H1 (cell line): ENCODE results near the gene PORCN. TPM values are rescaled to one million over a fixed set of nuclear protein-coding genes. Genes with fewer than 3 reads are reported as not detected.

Experiments used
- CTCF ChIA-PET: fragments of 300-600 bp; sonication (Branson Sonifier 250); formaldehyde crosslinking; loops from one replicate; lab custom pipeline; 2021; ENCODE audit not compliant: partially characterized antibody; lab: Charles Lee
- POLR2A ChIA-PET: fragments of 300-600 bp; sonication (Branson Sonifier 250); formaldehyde crosslinking; loops from one replicate; lab custom pipeline; 2021; ENCODE audit warnings: inconsistent platforms; ENCODE audit not compliant: partially characterized antibody; lab: Charles Lee
- DNase-seq, 2 experiments: peaks; one replicate each; pipeline versions ENCODE4 v3.0.0 to v3.0.0-alpha.2; 2010 to 2022; ENCODE audit warnings: low spot score in 2 of 2, low read depth in 1 of 2, mixed read lengths in 1 of 2
- FAIRE-seq: peaks from 2 replicates; lab custom pipeline; 2011; peaks lifted over from hg19 to GRCh38; lab: Jason Lieb, UNC
- H2AFZ ChIP-seq: 2 replicates; pipeline ENCODE4 v1.8.1; 2012; ENCODE audit warnings: low read length, inconsistent platforms
- H2AK5ac ChIP-seq: 2 replicates; pipeline ENCODE4 v1.6.1; 2013; ENCODE audit warnings: low read depth, low read length
- H2BK120ac ChIP-seq: replicated peaks from 2 replicates; pipeline ENCODE3; 2013; ENCODE audit warnings: low read depth, low read length, inconsistent platforms
- H2BK12ac ChIP-seq: 2 replicates; pipeline ENCODE4 v1.6.1; 2013; ENCODE audit warnings: low read depth, low read length
- H2BK15ac ChIP-seq: 2 replicates; pipeline ENCODE4 v1.6.1; 2013; ENCODE audit warnings: low read length
- H2BK20ac ChIP-seq: 2 replicates; pipeline ENCODE4 v1.6.1; 2013; ENCODE audit warnings: low read length
- H2BK5ac ChIP-seq: 2 replicates; pipeline ENCODE4 v1.6.1; 2013; ENCODE audit warnings: low read depth, low read length
- H3K14ac ChIP-seq: 2 replicates; pipeline ENCODE4 v1.6.1; 2013; ENCODE audit warnings: inconsistent platforms; ENCODE audit not compliant: insufficient read length
- H3K18ac ChIP-seq: 2 replicates; pipeline ENCODE4 v1.6.1; 2013; ENCODE audit warnings: low read length; ENCODE audit errors: extremely low read depth
- H3K23ac ChIP-seq: 2 replicates; pipeline ENCODE4 v1.6.1; 2013; ENCODE audit warnings: inconsistent platforms; ENCODE audit not compliant: insufficient read length
- H3K23me2 ChIP-seq: 2 replicates; pipeline ENCODE4 v1.6.1; 2013; ENCODE audit warnings: low read depth, low read length
- H3K27ac ChIP-seq: 2 replicates; pipeline ENCODE4 v1.6.1; 2011; ENCODE audit warnings: low read depth, low read length, inconsistent platforms
- H3K27me3 ChIP-seq, 4 experiments: replicated peaks in 1 of 4; 1 replicate in 1 of 4; 2 replicates in 3 of 4; pipeline versions ENCODE4 v1.6.1 to v1.8.1; 2011 to 2013; ENCODE audit warnings: low read length in 3 of 4, mild to moderate bottlenecking in 3 of 4, inconsistent platforms in 2 of 4, mixed read lengths in 2 of 4, moderate library complexity in 1 of 4; ENCODE audit not compliant: control insufficient read depth in 3 of 4, insufficient read depth in 3 of 4; ENCODE audit errors: extremely low read depth in 1 of 4
- H3K36me3 ChIP-seq, 4 experiments: 2 replicates each; pipeline versions ENCODE4 v1.6.1 to v1.8.1; 2011 to 2013; ENCODE audit warnings: mild to moderate bottlenecking in 4 of 4, low read length in 3 of 4, moderate library complexity in 2 of 4, control low read depth in 1 of 4, inconsistent platforms in 1 of 4; ENCODE audit not compliant: insufficient read depth in 4 of 4, control insufficient read depth in 2 of 4
- H3K4ac ChIP-seq: replicated peaks from 2 replicates; pipeline ENCODE3; 2013; ENCODE audit warnings: low read length, low read depth, mixed read lengths, inconsistent platforms; ENCODE audit not compliant: insufficient read length
- H3K4me1 ChIP-seq, 4 experiments: replicated peaks in 1 of 4; 1 replicate in 1 of 4; 2 replicates in 3 of 4; pipeline versions ENCODE4 v1.6.1 to v1.8.1; 2011 to 2013; ENCODE audit warnings: low read length in 3 of 4, inconsistent platforms in 2 of 4, mixed read lengths in 1 of 4; ENCODE audit not compliant: insufficient read depth in 4 of 4, control insufficient read depth in 3 of 4
- H3K4me2 ChIP-seq, 2 experiments: 2 replicates each; pipeline versions ENCODE4 v1.6.1 to v1.8.1; 2011 to 2013; ENCODE audit warnings: low read depth in 2 of 2, low read length in 2 of 2, control low read depth in 1 of 2, inconsistent platforms in 1 of 2, mild to moderate bottlenecking in 1 of 2; ENCODE audit not compliant: insufficient read depth in 1 of 2
- H3K4me3 ChIP-seq, 4 experiments: fragments of 200-600, 300-600 bp in 1 of 4; sonication (generic), shearing (Covaris generic), sonication (Bioruptor Twin) in 1 of 4; 2 replicates each; pipeline versions ENCODE4 v1.5.1 to v1.8.1; 2011 to 2016; ENCODE audit warnings: low read length in 4 of 4, low read depth in 3 of 4, control low read depth in 2 of 4, inconsistent platforms in 2 of 4, mild to moderate bottlenecking in 2 of 4, mixed read lengths in 1 of 4, moderate library complexity in 1 of 4; ENCODE audit not compliant: insufficient read depth in 2 of 4; ENCODE audit errors: extremely low read depth in 1 of 4
- H3K56ac ChIP-seq: replicated peaks from 2 replicates; pipeline ENCODE3; 2013; ENCODE audit warnings: low read depth, mild to moderate bottlenecking, mixed read lengths, low read length, inconsistent platforms; ENCODE audit not compliant: insufficient read length
- H3K79me1 ChIP-seq: 2 replicates; pipeline ENCODE4 v1.6.1; 2013; ENCODE audit warnings: low read depth, low read length, control low read depth
- H3K79me2 ChIP-seq, 2 experiments: 2 replicates each; pipeline versions ENCODE4 v1.6.1 to v1.8.1; 2012 to 2013; ENCODE audit warnings: low read length in 2 of 2, mild to moderate bottlenecking in 2 of 2, inconsistent platforms in 1 of 2; ENCODE audit not compliant: insufficient read depth in 2 of 2, control insufficient read depth in 1 of 2
- H3K9ac ChIP-seq, 4 experiments: replicated peaks in 1 of 4; 1 replicate in 1 of 4; 2 replicates in 3 of 4; pipeline versions ENCODE4 v1.6.1 to v1.8.1; 2011 to 2013; ENCODE audit warnings: low read depth in 3 of 4, low read length in 3 of 4, control low read depth in 2 of 4, mild to moderate bottlenecking in 2 of 4, moderate library complexity in 2 of 4, inconsistent platforms in 1 of 4; ENCODE audit errors: extremely low read depth in 1 of 4
- H3K9me3 ChIP-seq, 2 experiments: 2 replicates each; pipeline versions ENCODE4 v1.6.1 to v1.8.1; 2012 to 2013; ENCODE audit warnings: mild to moderate bottlenecking in 2 of 2, moderate library complexity in 2 of 2, control low read depth in 1 of 2, inconsistent platforms in 1 of 2, low read depth in 1 of 2, low read length in 1 of 2, mixed read lengths in 1 of 2; ENCODE audit not compliant: insufficient read depth in 2 of 2
- H4K20me1 ChIP-seq, 2 experiments: replicated peaks in 1 of 2; 2 replicates each; pipeline versions ENCODE3 to v1.8.1; 2011 to 2013; ENCODE audit warnings: inconsistent platforms in 2 of 2, low read length in 2 of 2, mild to moderate bottlenecking in 1 of 2; ENCODE audit not compliant: insufficient read depth in 2 of 2, control insufficient read depth in 1 of 2
- H4K5ac ChIP-seq: 2 replicates; pipeline ENCODE4 v1.6.1; 2013; ENCODE audit warnings: low read length, low read depth, mixed read lengths, inconsistent platforms; ENCODE audit not compliant: insufficient read length
- H4K8ac ChIP-seq: 2 replicates; pipeline ENCODE4 v1.8.0; 2013; ENCODE audit warnings: mild to moderate bottlenecking, moderate library complexity, low read length, inconsistent platforms; ENCODE audit not compliant: insufficient read depth; ENCODE audit errors: extremely low read depth
- H4K91ac ChIP-seq: replicated peaks from 2 replicates; pipeline ENCODE3; 2013; ENCODE audit warnings: low read length, mixed read lengths, inconsistent platforms; ENCODE audit not compliant: insufficient read length
- BACH1 ChIP-seq: IDR thresholded peaks from 2 replicates; pipeline ENCODE4 v1.6.1; 2012; ENCODE audit warnings: low read length, improper control_type of control experiment
- BCL11A ChIP-seq, 2 experiments: IDR thresholded peaks; one replicate each; pipeline ENCODE4 v1.6.1; 2011; ENCODE audit warnings: low read depth in 2 of 2, low read length in 2 of 2, mild to moderate bottlenecking in 2 of 2
- CEBPB ChIP-seq: IDR thresholded peaks from 2 replicates; pipeline ENCODE4 v1.6.1; 2012; ENCODE audit warnings: low read depth, low read length
- CHD1 ChIP-seq: IDR thresholded peaks from 2 replicates; pipeline ENCODE4 v1.6.1; 2012; ENCODE audit warnings: low read depth, low read length, improper control_type of control experiment
- CREB1 ChIP-seq: IDR thresholded peaks from 2 replicates; pipeline ENCODE4 v1.6.1; 2012; ENCODE audit warnings: inconsistent platforms
- EP300 ChIP-seq, 2 experiments: IDR thresholded peaks; 1 replicate in 1 of 2; 2 replicates in 1 of 2; pipeline ENCODE4 v1.6.1; 2011 to 2012; ENCODE audit warnings: low read depth in 2 of 2, low read length in 2 of 2, mild to moderate bottlenecking in 2 of 2, borderline replicate concordance in 1 of 2, inconsistent platforms in 1 of 2, moderate library complexity in 1 of 2
- KDM4A ChIP-seq: IDR thresholded peaks from one replicate; pipeline ENCODE4 v1.7.1; 2012; ENCODE audit warnings: low read depth, mild to moderate bottlenecking, moderate library complexity, low read length, inconsistent platforms; ENCODE audit not compliant: severe bottlenecking
- MAFK ChIP-seq: IDR thresholded peaks from 2 replicates; pipeline ENCODE4 v1.6.1; 2012; ENCODE audit warnings: low read depth, mild to moderate bottlenecking, improper control_type of control experiment, low read length
- NANOG ChIP-seq: IDR thresholded peaks from 2 replicates; pipeline ENCODE4 v1.6.1; 2011; ENCODE audit warnings: low read length, low read depth, mild to moderate bottlenecking, inconsistent platforms; ENCODE audit not compliant: insufficient read depth, poor library complexity, severe bottlenecking
- NRF1 ChIP-seq: IDR thresholded peaks from 2 replicates; pipeline ENCODE4 v1.6.1; 2011; ENCODE audit warnings: mild to moderate bottlenecking, low read depth, low read length, improper control_type of control experiment
- PHF8 ChIP-seq: fragments of 200-600 bp; sonication (generic); conservative IDR thresholded peaks from 2 replicates; pipeline ENCODE4 v1.7.1; 2012; ENCODE audit warnings: low read depth, mild to moderate bottlenecking, inconsistent platforms, low read length, moderate library complexity
- POLR2AphosphoS5 ChIP-seq: IDR thresholded peaks from 2 replicates; pipeline ENCODE4 v1.6.1; 2011; ENCODE audit warnings: low read depth, low read length
- SIRT6 ChIP-seq: IDR thresholded peaks from one replicate; pipeline ENCODE4 v1.7.1; 2012; ENCODE audit warnings: low read length, inconsistent platforms
- TCF12 ChIP-seq: IDR thresholded peaks from 2 replicates; pipeline ENCODE4 v1.6.1; 2011; ENCODE audit warnings: low read depth, mild to moderate bottlenecking, low read length
- WGBS, 2 experiments: shearing (Covaris generic) in 1 of 2; methylation state at CpG; one replicate each; pipeline versions ENCODE4 v1.1.6 to v1.1.7; 2013 to 2015; ENCODE audit warnings: low lambda C conversion rate in 2 of 2, mixed read lengths in 2 of 2, inconsistent platforms in 1 of 2, low coverage in 1 of 2, missing lambda C conversion rate in 1 of 2; ENCODE audit not compliant: insufficient replicate concordance in 2 of 2, insufficient coverage in 1 of 2, insufficient read length in 1 of 2; ENCODE audit errors: extremely low coverage in 1 of 2, missing lambda C conversion rate in 1 of 2; 5-methylcytosine and 5-hydroxymethylcytosine counted together
- polyA plus RNA-seq, 7 experiments: library from polyadenylated mRNA; depleted of rRNA in 3 of 7; stranded (reverse) in 5 of 7; unstranded in 2 of 7; fragments of >200 nt in 5 of 7; fragments of 200-250 nt in 2 of 7; gene quantifications; 1 replicate in 5 of 7; 2 replicates in 1 of 7; 4 replicates in 1 of 7; pipeline versions ENCODE4 v1.2.1 to v1.2.3, GENCODE V29; 2011 to 2013; ENCODE audit warnings: missing spikeins in 2 of 7, mixed read lengths in 2 of 7
- total RNA-seq: library from RNA; stranded (reverse); fragmentation: NEBNext Ultra II Directional; extraction: Animal tissue kit (Norgen Biotek cat#: 25700); gene quantifications from 2 replicates; pipeline ENCODE4 v1.2.1, GENCODE V29; 2021

PORCN gene
- total and polyA plus RNA-seq, 2 of the 8 experiments (the other 6 are each of a cell fraction or from before 2014, with no cell fraction given), result 14.6 to 34.1 TPM

DNA sequence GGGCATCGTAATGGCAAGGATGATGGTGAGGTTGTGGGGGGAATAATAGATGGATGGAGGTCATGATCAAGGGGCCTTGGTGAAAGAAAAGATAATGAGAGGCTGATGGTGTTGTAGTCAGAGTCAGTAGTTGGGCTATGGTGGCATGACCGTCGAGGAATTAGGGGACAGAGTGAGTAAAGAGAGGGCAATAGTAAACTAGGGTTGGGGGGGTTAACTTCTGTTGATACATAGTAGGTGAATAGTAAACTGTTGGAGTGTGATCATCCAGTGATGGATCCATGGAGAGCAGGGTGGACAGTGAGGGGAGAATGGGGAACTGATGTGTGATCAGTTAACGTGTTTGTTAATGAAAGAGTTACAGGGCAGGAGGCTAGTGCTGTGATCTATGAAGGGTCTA is 31.9 kb upstream of the PORCN start:
- Histone ChIP-seq H2BK12ac (no peak overlapping the region), H2BK15ac (no peak overlapping the region), H4K8ac (no peak overlapping the region), H3K36me3 (peaks cover 0 to 12% (median 0%) of the 10 kb centered on the region in 4 experiments; a peak in 2 of 8 replicates), H3K18ac (no peak overlapping the region), H3K27me3 (no peaks in the 10 kb centered on the region), H4K5ac (no peak overlapping the region), H3K23ac (no peak overlapping the region), H2BK5ac (no peak overlapping the region), H3K4ac (no peak overlapping the region), H3K79me2 (peaks cover 0 to 24% of the 10 kb centered on the region in 2 experiments; a peak in 2 of 4 replicates), H3K23me2 (peaks cover 3% of the 10 kb centered on the region; the same call in 1 of the 2 replicates), H3K4me1 (peaks cover 3 to 15% (median 8%) of the 10 kb centered on the region in 4 experiments), H3K27ac (no peak overlapping the region), H3K9me3 (no peaks in the 10 kb centered on the region), H3K4me2 (peak overlapping the region; percentile 74 to 77), H2AFZ (no peak overlapping the region), H3K56ac (no peak overlapping the region), H3K14ac (no peak overlapping the region), H4K91ac (no peak overlapping the region), H2BK120ac (no peak overlapping the region), H3K79me1 (no peaks in the 10 kb centered on the region), H2AK5ac (no peak overlapping the region), H2BK20ac (no peak overlapping the region), H3K4me3 (peak overlapping the region; percentile 74 to 93 (median 82)), H3K9ac (peak overlapping the region in 3 of 4 experiments; percentile 14 to 60 (median 22); a peak in 2 of 7 replicates), H4K20me1 (peaks cover 0 to 7% of the 10 kb centered on the region in 2 experiments)
- DNase-seq, result no peak
- 68 to 100% methylated on average over 1 to 4 of the region's 4 CpGs for WGBS, 2 experiments
- POLR2A ChIA-PET, result interaction anchor here (2.4 kb wide), 1 partner anchor 16 kb away, joined by 5 read pairs; no protein-coding TSS in a partner anchor
- FAIRE-seq, result no peak
- CTCF ChIA-PET, result no interaction called here
- TF ChIP-seq TCF12 (no peak), SIRT6 (no peak), CHD1 (no peak), CREB1 (no peak), CEBPB (no peak), KDM4A (no peak), NANOG (no peak), BACH1 (no peak), BCL11A (IDR thresholded peaks at IDR 0.05; ENCODE audit: low read depth in 2 of 2, low read length in 2 of 2) (no peak), MAFK (no peak), EP300 (IDR thresholded peaks at IDR 0.05; ENCODE audit: borderline replicate concordance in 1 of 2, low read depth in 2 of 2, low read length in 2 of 2) (no peak), PHF8 (no peak), NRF1 (no peak), POLR2AphosphoS5 (no peak)
